Esophagus mucosa (tissue), 1 donor: ENCODE data around the gene PDAP1. TPM values are rescaled to one million over a fixed set of nuclear protein-coding genes. Genes with fewer than 3 reads are reported as not detected.

Experiments used
- total RNA-seq: library from RNA; stranded (reverse); gene quantifications from one replicate; pipeline ENCODE4 v1.2.4, GENCODE V29; 2023
- donor health status: DM: yes; HTN: yes; CAD: no.

Gene PDAP1
- total RNA-seq, 1 donor from 2014 or later, result 94.4 TPM

Other genes starting within 250 kb of the PDAP1 start
- gene KPNA7, start 200.5 kb downstream of the PDAP1 start, total RNA-seq, result 0.72 TPM
- not detected for gene MYH16, start 135.8 kb downstream of the PDAP1 start, total RNA-seq
- gene ARPC1A, start 82.7 kb downstream of the PDAP1 start, total RNA-seq, result 182 TPM
- gene ARPC1B, start 33.9 kb downstream of the PDAP1 start, total RNA-seq, result 53.0 TPM
- gene BUD31, start 372 bp upstream of the PDAP1 start, total RNA-seq, result 98.9 TPM
- gene PTCD1, start 30.2 kb upstream of the PDAP1 start, total RNA-seq, result 4.0 TPM
- 23.8 TPM for gene CPSF4, start 30.3 kb upstream of the PDAP1 start, total RNA-seq
- gene ATP5MF, start 57.6 kb upstream of the PDAP1 start, total RNA-seq, result 409 TPM
- gene ZNF789, start 64.3 kb upstream of the PDAP1 start, total RNA-seq, result 4.2 TPM
- gene ZNF394, start 91.7 kb upstream of the PDAP1 start, total RNA-seq, result 15.4 TPM
- gene ZKSCAN5, start 96.1 kb upstream of the PDAP1 start, total RNA-seq, result 3.3 TPM
- 3.3 TPM for gene FAM200A, start 143.5 kb upstream of the PDAP1 start, total RNA-seq
- 49.9 TPM for gene ZNF655, start 150.0 kb upstream of the PDAP1 start, total RNA-seq
- gene TMEM225B, start 189.7 kb upstream of the PDAP1 start, total RNA-seq, result 1.00 TPM
- 9.6 TPM for gene ZSCAN25, start 208.3 kb upstream of the PDAP1 start, total RNA-seq